WTC11 (cell line): ENCODE results near the gene HP1BP3. TPM values are rescaled to one million over a fixed set of nuclear protein-coding genes. Genes with fewer than 3 reads are reported as not detected.

Experiments used
- ATAC-seq: fragments of 200-7000 bp; cut with Tn5 transposase; 2 replicates; pipeline ENCODE4 v1.10.0; 2021; ENCODE audit warnings: mild to moderate bottlenecking, moderate library complexity
- CTCF ChIA-PET: fragments of 300-600 bp; sonication (Branson Sonifier 250); formaldehyde crosslinking; loops from one replicate; lab custom pipeline; 2021; ENCODE audit warnings: antibody characterized with exemption; lab: Charles Lee
- POLR2A ChIA-PET: fragments of 350-600 bp; sonication (Branson Sonifier 250); formaldehyde crosslinking; loops from one replicate; lab custom pipeline; 2021; ENCODE audit warnings: antibody characterized with exemption; lab: Charles Lee
- DNase-seq: peaks from one replicate; pipeline ENCODE4 v3.0.0; 2021; ENCODE audit warnings: low spot score
- H3K27ac Mint-ChIP-seq: 2 replicates; pipeline ENCODE4 v1.8.0; 2021; ENCODE audit warnings: mixed read lengths
- H3K27me3 Mint-ChIP-seq: 2 replicates; pipeline ENCODE4 v1.8.0; 2021; ENCODE audit warnings: low read depth, mild to moderate bottlenecking, moderate library complexity, mixed read lengths
- H3K36me3 Mint-ChIP-seq: 2 replicates; pipeline ENCODE4 v1.8.0; 2021; ENCODE audit warnings: mixed read lengths
- H3K4me1 Mint-ChIP-seq: 2 replicates; pipeline ENCODE4 v1.8.0; 2022; ENCODE audit warnings: mixed read lengths
- H3K4me3 Mint-ChIP-seq: 2 replicates; pipeline ENCODE4 v1.8.0; 2021; ENCODE audit warnings: mild to moderate bottlenecking, moderate library complexity, mixed read lengths
- H3K9me3 Mint-ChIP-seq: 2 replicates; pipeline ENCODE4 v1.8.0; 2021; ENCODE audit warnings: mixed read lengths
- ATF1 ChIP-seq: sonication (generic); formaldehyde crosslinking; IDR thresholded peaks from 2 replicates; pipeline ENCODE4 v1.8.1; 2023; ENCODE audit warnings: mild to moderate bottlenecking, moderate library complexity, missing genetic modification reagents
- CBFB ChIP-seq: sonication (generic); formaldehyde crosslinking; IDR thresholded peaks from 2 replicates; pipeline ENCODE4 v1.8.1; 2022; ENCODE audit warnings: mild to moderate bottlenecking, low read depth, missing genetic modification reagents
- E2F5 ChIP-seq: sonication (generic); formaldehyde crosslinking; IDR thresholded peaks from 2 replicates; pipeline ENCODE4 v1.8.1; 2022; ENCODE audit warnings: mild to moderate bottlenecking, moderate library complexity, missing genetic modification reagents
- EMX1 ChIP-seq: fragments of 250-450 bp; sonication (Bioruptor Pico); IDR thresholded peaks from 2 replicates; pipeline ENCODE4 v1.8.0; 2021; ENCODE audit warnings: mild to moderate bottlenecking
- FOXP1 ChIP-seq: sonication (generic); formaldehyde crosslinking; IDR thresholded peaks from 2 replicates; pipeline ENCODE4 v1.8.0; 2022; ENCODE audit warnings: missing genetic modification reagents, mild to moderate bottlenecking, moderate library complexity, borderline replicate concordance
- GTF2I ChIP-seq: fragments of 250-450 bp; sonication (Bioruptor Pico); conservative IDR thresholded peaks from 2 replicates; pipeline ENCODE4 v1.4.0; 2021; ENCODE audit warnings: mild to moderate bottlenecking
- MYBL2 ChIP-seq: sonication (generic); formaldehyde crosslinking; IDR thresholded peaks from 2 replicates; pipeline ENCODE4 v1.8.1; 2023; ENCODE audit warnings: mild to moderate bottlenecking, moderate library complexity, missing genetic modification reagents
- NFYB ChIP-seq: sonication (generic); formaldehyde crosslinking; conservative IDR thresholded peaks from 2 replicates; pipeline ENCODE4 v1.8.0; 2022; ENCODE audit warnings: low read depth, missing genetic modification reagents
- OVOL2 ChIP-seq: fragments of 250-450 bp; sonication (Bioruptor Pico); IDR thresholded peaks from 2 replicates; pipeline ENCODE4 v1.9.0; 2021; ENCODE audit warnings: mild to moderate bottlenecking, borderline replicate concordance
- PREB ChIP-seq: sonication (generic); formaldehyde crosslinking; IDR thresholded peaks from 2 replicates; pipeline ENCODE4 v1.8.1; 2022; ENCODE audit warnings: mild to moderate bottlenecking, missing genetic modification reagents, moderate library complexity, borderline replicate concordance
- PRRX2 ChIP-seq: fragments of 250-450 bp; sonication (Bioruptor Pico); IDR thresholded peaks from 2 replicates; pipeline ENCODE4 v1.8.0; 2021; ENCODE audit warnings: mild to moderate bottlenecking
- SMAD3 ChIP-seq: sonication (generic); formaldehyde crosslinking; IDR thresholded peaks from 2 replicates; pipeline ENCODE4 v1.8.0; 2022; ENCODE audit warnings: missing genetic modification reagents, mild to moderate bottlenecking, borderline replicate concordance
- TP53 ChIP-seq: sonication (generic); formaldehyde crosslinking; IDR thresholded peaks from 2 replicates; pipeline ENCODE4 v1.8.1; 2023; ENCODE audit warnings: mild to moderate bottlenecking, missing genetic modification reagents
- ZBTB21 ChIP-seq: sonication (generic); formaldehyde crosslinking; IDR thresholded peaks from 2 replicates; pipeline ENCODE4 v1.8.1; 2023; ENCODE audit warnings: mild to moderate bottlenecking, missing genetic modification reagents, borderline replicate concordance
- ZNF232 ChIP-seq: sonication (generic); formaldehyde crosslinking; IDR thresholded peaks from 2 replicates; pipeline ENCODE4 v1.8.0; 2022; ENCODE audit warnings: mild to moderate bottlenecking, missing genetic modification reagents
- ZNF396 ChIP-seq: fragments of 250-450 bp; sonication (Bioruptor Pico); IDR thresholded peaks from 2 replicates; pipeline ENCODE4 v1.8.0; 2021; ENCODE audit warnings: mild to moderate bottlenecking, moderate library complexity, borderline replicate concordance
- ZNF423 ChIP-seq: fragments of 250-450 bp; sonication (Bioruptor Pico); IDR thresholded peaks from 2 replicates; pipeline ENCODE4 v2.1.2; 2022; ENCODE audit warnings: mild to moderate bottlenecking, moderate library complexity
- ZNF512 ChIP-seq: sonication (generic); formaldehyde crosslinking; IDR thresholded peaks from 2 replicates; pipeline ENCODE4 v1.8.1; 2022; ENCODE audit warnings: missing genetic modification reagents, borderline replicate concordance
- ZNF671 ChIP-seq: fragments of 250-450 bp; sonication (Bioruptor Pico); IDR thresholded peaks from 2 replicates; pipeline ENCODE4 v1.8.0; 2021; ENCODE audit warnings: mild to moderate bottlenecking
- total RNA-seq: library from RNA; stranded (reverse); gene quantifications from 3 replicates; pipeline ENCODE4 v1.2.3, GENCODE V29; 2021
- TF ChIP-seq, protein P1 (sequence below): sonication (generic); formaldehyde crosslinking; IDR thresholded peaks from 2 replicates; pipeline ENCODE4 v1.8.0; 2022; ENCODE audit warnings: mild to moderate bottlenecking, missing genetic modification reagents
- TF ChIP-seq, protein P2 (sequence below): fragments of 250-450 bp; sonication (Bioruptor Pico); IDR thresholded peaks from 2 replicates; pipeline ENCODE4 v1.9.0; 2021; ENCODE audit warnings: mild to moderate bottlenecking
- TF ChIP-seq, protein P3 (sequence below): sonication (generic); formaldehyde crosslinking; IDR thresholded peaks from 2 replicates; pipeline ENCODE4 v1.8.1; 2023; ENCODE audit warnings: mild to moderate bottlenecking, missing genetic modification reagents
- TF ChIP-seq, protein P4 (sequence below): sonication (generic); formaldehyde crosslinking; IDR thresholded peaks from 2 replicates; pipeline ENCODE4 v1.8.1; 2023; ENCODE audit warnings: mild to moderate bottlenecking, missing genetic modification reagents

HP1BP3 gene
- total RNA-seq, 1 experiment from 2014 or later = 121 TPM

GRCh38 chr1:20814534-20814871 lies 27.4 kb upstream of the HP1BP3 start:
- TF ChIP-seq, protein P1, sequence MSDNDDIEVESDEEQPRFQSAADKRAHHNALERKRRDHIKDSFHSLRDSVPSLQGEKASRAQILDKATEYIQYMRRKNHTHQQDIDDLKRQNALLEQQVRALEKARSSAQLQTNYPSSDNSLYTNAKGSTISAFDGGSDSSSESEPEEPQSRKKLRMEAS (CRISPR knock-in tag) = no peak
- TF ChIP-seq ZNF232 (CRISPR knock-in tag) = no peak
- Mint-ChIP-seq H3K4me3 (no peak overlapping the region), H3K4me1 (no peaks in the 10 kb centered on the region), H3K36me3 (peaks cover 32% of the 10 kb centered on the region), H3K9me3 (no peaks in the 10 kb centered on the region), H3K27me3 (no peaks in the 10 kb centered on the region), H3K27ac (no peak overlapping the region)
- ChIA-PET CTCF (no interaction called here), POLR2A (no interaction called here)
- ATAC-seq = no peak
- no peak for DNase-seq

GRCh38 chr1:20811916-20812315 lies 24.8 kb upstream of the HP1BP3 start:
- H3K36me3 Mint-ChIP-seq = peaks cover 28% of the 10 kb centered on the region
- CTCF ChIA-PET = no interaction called here
- no peak for DNase-seq
- TF ChIP-seq, protein P2, sequence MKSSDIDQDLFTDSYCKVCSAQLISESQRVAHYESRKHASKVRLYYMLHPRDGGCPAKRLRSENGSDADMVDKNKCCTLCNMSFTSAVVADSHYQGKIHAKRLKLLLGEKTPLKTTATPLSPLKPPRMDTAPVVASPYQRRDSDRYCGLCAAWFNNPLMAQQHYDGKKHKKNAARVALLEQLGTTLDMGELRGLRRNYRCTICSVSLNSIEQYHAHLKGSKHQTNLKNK (CRISPR knock-in tag) = no peak
- TF ChIP-seq TP53 (CRISPR knock-in tag) = no peak
- no peak for TF ChIP-seq CBFB (CRISPR knock-in tag)
- TF ChIP-seq ZNF396 (CRISPR knock-in tag) = no peak
- TF ChIP-seq OVOL2 = no peak
- no peak for TF ChIP-seq ZNF232 (CRISPR knock-in tag)
- TF ChIP-seq, protein P3, sequence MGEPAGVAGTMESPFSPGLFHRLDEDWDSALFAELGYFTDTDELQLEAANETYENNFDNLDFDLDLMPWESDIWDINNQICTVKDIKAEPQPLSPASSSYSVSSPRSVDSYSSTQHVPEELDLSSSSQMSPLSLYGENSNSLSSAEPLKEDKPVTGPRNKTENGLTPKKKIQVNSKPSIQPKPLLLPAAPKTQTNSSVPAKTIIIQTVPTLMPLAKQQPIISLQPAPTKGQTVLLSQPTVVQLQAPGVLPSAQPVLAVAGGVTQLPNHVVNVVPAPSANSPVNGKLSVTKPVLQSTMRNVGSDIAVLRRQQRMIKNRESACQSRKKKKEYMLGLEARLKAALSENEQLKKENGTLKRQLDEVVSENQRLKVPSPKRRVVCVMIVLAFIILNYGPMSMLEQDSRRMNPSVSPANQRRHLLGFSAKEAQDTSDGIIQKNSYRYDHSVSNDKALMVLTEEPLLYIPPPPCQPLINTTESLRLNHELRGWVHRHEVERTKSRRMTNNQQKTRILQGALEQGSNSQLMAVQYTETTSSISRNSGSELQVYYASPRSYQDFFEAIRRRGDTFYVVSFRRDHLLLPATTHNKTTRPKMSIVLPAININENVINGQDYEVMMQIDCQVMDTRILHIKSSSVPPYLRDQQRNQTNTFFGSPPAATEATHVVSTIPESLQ (CRISPR knock-in tag) = no peak
- TF ChIP-seq ZBTB21 (CRISPR knock-in tag) = no peak
- TF ChIP-seq MYBL2 (CRISPR knock-in tag) = no peak
- TF ChIP-seq SMAD3 (CRISPR knock-in tag) = no peak
- no peak for TF ChIP-seq GTF2I (CRISPR knock-in tag)
- no peak for TF ChIP-seq EMX1 (CRISPR knock-in tag)
- no peak for TF ChIP-seq ATF1 (CRISPR knock-in tag)
- TF ChIP-seq, protein P4, sequence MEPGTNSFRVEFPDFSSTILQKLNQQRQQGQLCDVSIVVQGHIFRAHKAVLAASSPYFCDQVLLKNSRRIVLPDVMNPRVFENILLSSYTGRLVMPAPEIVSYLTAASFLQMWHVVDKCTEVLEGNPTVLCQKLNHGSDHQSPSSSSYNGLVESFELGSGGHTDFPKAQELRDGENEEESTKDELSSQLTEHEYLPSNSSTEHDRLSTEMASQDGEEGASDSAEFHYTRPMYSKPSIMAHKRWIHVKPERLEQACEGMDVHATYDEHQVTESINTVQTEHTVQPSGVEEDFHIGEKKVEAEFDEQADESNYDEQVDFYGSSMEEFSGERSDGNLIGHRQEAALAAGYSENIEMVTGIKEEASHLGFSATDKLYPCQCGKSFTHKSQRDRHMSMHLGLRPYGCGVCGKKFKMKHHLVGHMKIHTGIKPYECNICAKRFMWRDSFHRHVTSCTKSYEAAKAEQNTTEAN = no peak
- TF ChIP-seq ZNF423 (CRISPR knock-in tag) = no peak
- TF ChIP-seq ZNF512 (CRISPR knock-in tag) = no peak
- TF ChIP-seq, all 79 proteins: peak for 0
- Mint-ChIP-seq H3K27ac (no peak overlapping the region), H3K9me3 (no peaks in the 10 kb centered on the region), H3K4me1 (no peaks in the 10 kb centered on the region), H3K4me3 (no peak overlapping the region), H3K27me3 (no peaks in the 10 kb centered on the region)
- no peak for ATAC-seq
- POLR2A ChIA-PET = interaction anchor here (0.5 kb wide), 1 partner anchor 8 kb away, joined by 3 read pairs; no protein-coding TSS in a partner anchor

DNA sequence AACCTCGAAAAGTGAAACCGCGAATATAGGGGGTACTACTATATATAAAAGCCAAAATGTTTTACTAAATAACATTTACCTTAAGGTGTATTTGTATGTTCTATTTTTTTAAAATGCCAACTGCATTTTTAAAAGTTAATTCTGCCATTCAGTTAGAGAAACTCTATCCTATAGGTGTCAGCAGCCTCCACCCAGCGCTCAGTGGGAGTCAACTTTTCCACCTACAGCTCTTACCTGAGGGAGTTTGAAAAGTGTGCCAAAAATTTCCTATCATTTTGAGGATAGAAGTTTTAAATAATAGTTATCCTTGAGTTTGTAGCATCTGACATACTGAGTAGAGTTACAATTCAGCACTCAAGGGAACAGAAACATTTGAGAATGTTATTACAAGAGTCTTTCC lies 6.1 kb upstream of the HP1BP3 start:
- Mint-ChIP-seq H3K27me3 (no peaks in the 10 kb centered on the region), H3K36me3 (no peaks in the 10 kb centered on the region), H3K4me3 (no peak overlapping the region), H3K9me3 (no peaks in the 10 kb centered on the region), H3K4me1 (peaks cover 2% of the 10 kb centered on the region), H3K27ac (no peak overlapping the region)
- ChIA-PET CTCF (interaction anchor here (1.3 kb wide), 1 partner anchor 402 kb away, joined by 4 read pairs; no protein-coding TSS in a partner anchor), POLR2A (no interaction called here)
- DNase-seq (no peak), ATAC-seq (no peak)
- no peak for TF ChIP-seq PRRX2 (CRISPR knock-in tag)
- no peak for TF ChIP-seq PREB
- TF ChIP-seq NFYB (CRISPR knock-in tag) = no peak
- TF ChIP-seq E2F5 = no peak
- TF ChIP-seq ZNF671 (CRISPR knock-in tag) = no peak
- no peak for TF ChIP-seq FOXP1
